ACC112 (cell line): ENCODE data around the gene TLR2.

Source experiments
- H2AFZ ChIP-seq: fragments of 200-600 bp; sonication (generic); one replicate; pipeline ENCODE4 v1.6.0; 2017; ENCODE audit warnings: antibody characterized with exemption, low read length; ENCODE audit not compliant: unreplicated experiment
- H3K27ac ChIP-seq: fragments of 200-600 bp; sonication (generic); 2 replicates; pipeline ENCODE4 v1.5.1; 2014; ENCODE audit warnings: low read depth, mild to moderate bottlenecking, antibody characterized with exemption, low read length, moderate library complexity
- H3K27me3 ChIP-seq: fragments of 200-600 bp; sonication (generic); 2 replicates; pipeline ENCODE4 v1.6.1; 2014; ENCODE audit warnings: mild to moderate bottlenecking, antibody characterized with exemption, low read length, moderate library complexity, mixed read lengths; ENCODE audit not compliant: insufficient read depth
- H3K36me3 ChIP-seq: fragments of 200-600 bp; sonication (generic); 2 replicates; pipeline ENCODE4 v1.6.1; 2016; ENCODE audit warnings: mild to moderate bottlenecking, antibody characterized with exemption, low read length, moderate library complexity, mixed read lengths; ENCODE audit not compliant: insufficient read depth
- H3K4me1 ChIP-seq: fragments of 200-600 bp; sonication (generic); one replicate; pipeline ENCODE4 v1.6.1; 2016; ENCODE audit warnings: low read length, mixed read lengths; ENCODE audit not compliant: insufficient read depth, unreplicated experiment, control insufficient read depth
- H3K4me3 ChIP-seq: fragments of 200-600 bp; sonication (generic); 2 replicates; pipeline ENCODE4 v1.5.1; 2014; ENCODE audit warnings: mild to moderate bottlenecking, low read depth, low read length
- H3K79me2 ChIP-seq: fragments of 200-600 bp; sonication (generic); one replicate; pipeline ENCODE4 v1.6.0; 2016; ENCODE audit warnings: low read length; ENCODE audit not compliant: control insufficient read depth, unreplicated experiment, insufficient read depth

Gene TLR2

GRCh38 chr4:153705743-153706468, 21.8 kb downstream of the TLR2 start:
- Histone ChIP-seq H3K79me2 (no peaks in the 10 kb centered on the region), H3K4me1 (no peaks in the 10 kb centered on the region), H3K27me3 (peaks cover 63% of the 10 kb centered on the region), H3K27ac (no peak overlapping the region), H3K4me3 (no peak overlapping the region), H3K36me3 (no peaks in the 10 kb centered on the region), H2AFZ (no peak overlapping the region)

DNA sequence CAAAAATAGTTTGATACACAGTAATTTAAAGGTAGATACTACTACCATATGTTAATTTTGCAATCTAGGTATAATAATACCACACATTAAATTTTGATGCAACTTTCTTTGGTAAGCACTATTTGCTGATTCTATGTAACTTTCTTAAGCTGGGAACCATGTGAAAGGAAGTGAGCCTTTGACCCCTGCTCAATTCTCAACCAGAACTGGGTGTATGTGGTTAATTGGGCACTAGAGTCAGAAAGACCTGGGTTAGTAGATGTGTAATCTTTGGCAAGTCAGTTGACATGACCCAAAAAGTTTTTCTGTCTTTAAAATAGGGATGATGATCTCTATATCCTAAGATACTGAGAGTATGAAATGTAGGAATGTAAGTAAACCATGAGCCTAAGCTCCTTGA, 22.4 kb downstream of the TLR2 start:
- Histone ChIP-seq H3K4me1 (no peaks in the 10 kb centered on the region), H3K4me3 (no peak overlapping the region), H3K36me3 (no peaks in the 10 kb centered on the region), H3K79me2 (no peaks in the 10 kb centered on the region), H3K27me3 (peaks cover 63% of the 10 kb centered on the region), H3K27ac (no peak overlapping the region), H2AFZ (no peak overlapping the region)

- Histone ChIP-seq H3K79me2 (no peaks in the 10 kb centered on the region), H3K4me3 (no peak overlapping the region), H3K4me1 (peaks cover 13% of the 10 kb centered on the region), H3K27me3 (peaks cover 44% of the 10 kb centered on the region), H3K36me3 (no peaks in the 10 kb centered on the region), H3K27ac (no peak overlapping the region), H2AFZ (no peak overlapping the region)
These were observed 26.6 kb downstream of the TLR2 start for GRCh38 chr4:153710681-153711080.

GRCh38 chr4:153713866-153714646, 30.0 kb downstream of the TLR2 start:
- H3K79me2 ChIP-seq: no peaks in the 10 kb centered on the region
- no peak overlapping the region for H2AFZ ChIP-seq
- no peak overlapping the region for H3K4me3 ChIP-seq
- no peak overlapping the region for H3K27ac ChIP-seq
- no peaks in the 10 kb centered on the region for H3K36me3 ChIP-seq
- peaks cover 13% of the 10 kb centered on the region for H3K4me1 ChIP-seq
- H3K27me3 ChIP-seq: peaks cover 19% of the 10 kb centered on the region

GRCh38 chr4:153722036-153722435, 38.0 kb downstream of the TLR2 start:
- Histone ChIP-seq H3K36me3 (no peaks in the 10 kb centered on the region), H3K4me3 (no peak overlapping the region), H3K4me1 (no peaks in the 10 kb centered on the region), H3K79me2 (no peaks in the 10 kb centered on the region), H3K27ac (no peak overlapping the region), H3K27me3 (no peaks in the 10 kb centered on the region), H2AFZ (no peak overlapping the region)

DNA sequence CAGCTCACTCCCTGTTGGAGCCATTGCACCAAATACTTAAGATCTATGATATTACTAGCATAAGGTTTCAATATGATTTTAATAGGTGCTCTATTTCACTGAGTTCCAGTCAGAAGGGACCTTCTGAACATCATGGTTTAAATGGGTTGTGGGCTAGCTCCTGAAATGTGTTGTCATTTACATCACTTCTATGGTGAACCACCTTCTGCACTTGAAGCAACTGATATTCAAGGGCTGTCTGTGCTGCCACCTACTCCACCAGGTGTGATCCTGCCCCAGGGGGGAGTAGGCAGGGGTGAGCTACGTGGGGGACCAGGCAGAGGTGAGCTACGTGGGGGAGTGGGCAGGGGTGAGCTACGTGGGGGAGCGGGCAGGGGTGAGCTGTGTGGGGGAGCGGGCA, 40.5 kb downstream of the TLR2 start:
- Histone ChIP-seq H3K27me3 (no peaks in the 10 kb centered on the region), H3K79me2 (no peaks in the 10 kb centered on the region), H3K27ac (no peak overlapping the region), H3K36me3 (no peaks in the 10 kb centered on the region), H3K4me1 (no peaks in the 10 kb centered on the region), H3K4me3 (no peak overlapping the region), H2AFZ (no peak overlapping the region)

DNA sequence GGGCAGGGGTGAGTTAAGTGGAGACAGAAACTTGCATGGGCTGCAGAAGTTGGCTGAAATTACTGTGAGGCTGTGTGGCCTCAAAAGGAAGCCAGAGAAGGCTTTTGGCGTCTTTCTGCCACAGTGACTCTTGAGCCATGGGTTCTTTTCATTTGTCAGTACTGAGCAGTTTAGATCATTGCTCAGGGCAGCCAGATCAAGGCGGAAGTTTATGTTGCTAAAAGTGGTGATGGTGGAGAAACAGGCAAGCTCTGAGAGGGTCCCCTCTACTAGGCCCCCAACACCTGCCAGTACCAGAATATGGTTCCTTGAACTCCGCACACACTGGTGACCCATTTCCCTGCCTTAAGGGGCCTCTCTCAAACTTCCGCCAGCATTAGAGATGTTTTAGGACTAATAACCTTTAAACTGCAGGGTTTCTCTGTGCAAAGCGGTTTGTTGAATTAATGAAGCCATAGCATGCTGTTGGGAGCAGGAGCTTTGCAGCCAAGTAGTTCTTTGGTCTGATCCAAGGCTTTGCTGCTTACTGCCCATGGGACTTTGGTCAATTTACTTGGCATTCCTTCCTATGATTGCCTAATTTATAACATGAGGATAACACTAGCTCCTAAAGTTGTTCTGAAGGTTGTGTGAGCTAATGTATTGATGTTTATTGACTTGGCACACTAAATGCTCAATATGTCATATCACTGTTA, 41.2 kb downstream of the TLR2 start:
- Histone ChIP-seq H3K79me2 (no peaks in the 10 kb centered on the region), H2AFZ (no peak overlapping the region), H3K27me3 (no peaks in the 10 kb centered on the region), H3K4me1 (no peaks in the 10 kb centered on the region), H3K36me3 (no peaks in the 10 kb centered on the region), H3K27ac (no peak overlapping the region), H3K4me3 (no peak overlapping the region)

DNA sequence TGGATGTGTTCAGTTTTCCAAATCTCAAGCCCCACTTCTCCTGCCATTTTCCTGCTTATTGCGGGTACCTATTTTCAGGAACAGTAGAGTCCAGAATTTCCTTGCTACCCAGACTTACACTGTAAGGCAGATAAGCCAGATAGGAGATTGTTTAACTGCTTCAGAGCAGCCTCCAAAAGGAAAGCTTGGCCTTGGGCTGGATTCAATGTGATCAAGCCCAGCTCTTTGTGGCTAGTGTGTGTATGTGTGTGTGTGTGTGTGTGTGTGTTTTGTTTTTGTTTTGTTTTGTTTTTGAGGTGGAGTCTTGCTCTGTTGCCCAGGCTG, 41.7 kb downstream of the TLR2 start:
- H3K4me1 ChIP-seq: peaks cover 2% of the 10 kb centered on the region
- H3K79me2 ChIP-seq: no peaks in the 10 kb centered on the region
- no peak overlapping the region for H3K4me3 ChIP-seq
- H2AFZ ChIP-seq: no peak overlapping the region
- no peaks in the 10 kb centered on the region for H3K36me3 ChIP-seq
- no peaks in the 10 kb centered on the region for H3K27me3 ChIP-seq
- no peak overlapping the region for H3K27ac ChIP-seq

- Histone ChIP-seq H3K36me3 (no peaks in the 10 kb centered on the region), H3K4me3 (no peak overlapping the region), H2AFZ (no peak overlapping the region), H3K27me3 (no peaks in the 10 kb centered on the region), H3K27ac (no peak overlapping the region), H3K79me2 (no peaks in the 10 kb centered on the region), H3K4me1 (peaks cover 13% of the 10 kb centered on the region)
These were observed 44.1 kb downstream of the TLR2 start for GRCh38 chr4:153728151-153728550.

DNA sequence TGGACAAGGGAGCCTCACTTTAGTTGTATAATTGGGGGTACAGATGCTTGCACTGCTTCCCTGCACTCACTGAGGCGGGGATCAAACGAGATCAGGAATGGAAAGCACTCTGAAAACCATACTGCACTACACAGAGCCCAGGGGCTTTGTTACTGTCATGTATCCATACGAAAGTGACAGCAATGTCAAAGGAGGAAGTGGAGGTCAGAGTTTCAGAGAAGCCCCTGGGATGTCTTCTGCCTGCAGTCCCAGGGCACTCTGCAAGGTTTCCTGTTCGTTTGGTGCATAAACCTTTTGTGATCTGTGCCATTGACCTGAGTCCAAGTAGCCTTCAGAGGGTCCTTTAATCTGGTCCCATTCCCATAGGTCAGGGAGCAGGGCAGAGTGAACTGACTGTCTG, 44.6 kb downstream of the TLR2 start:
- Histone ChIP-seq H3K27me3 (no peaks in the 10 kb centered on the region), H3K36me3 (no peaks in the 10 kb centered on the region), H3K4me1 (peaks cover 13% of the 10 kb centered on the region), H3K27ac (no peak overlapping the region), H2AFZ (no peak overlapping the region), H3K79me2 (no peaks in the 10 kb centered on the region), H3K4me3 (no peak overlapping the region)

GRCh38 chr4:153729895-153730294, 45.8 kb downstream of the TLR2 start:
- Histone ChIP-seq H3K27ac (no peak overlapping the region), H3K4me1 (peaks cover 13% of the 10 kb centered on the region), H3K4me3 (no peak overlapping the region), H3K79me2 (no peaks in the 10 kb centered on the region), H3K27me3 (no peaks in the 10 kb centered on the region), H3K36me3 (no peaks in the 10 kb centered on the region), H2AFZ (no peak overlapping the region)
